NT2/D1 (cell line): ENCODE results near the gene ALKAL2.

Experiments used
- DNase-seq: peaks from one replicate; pipeline ENCODE4 v3.0.0-alpha.2; 2011; ENCODE audit warnings: low read depth, low spot score
- H3K27me3 ChIP-seq: 2 replicates; pipeline ENCODE4 v1.6.0; 2011; ENCODE audit warnings: mild to moderate bottlenecking; ENCODE audit not compliant: insufficient read length, insufficient read depth
- H3K36me3 ChIP-seq: 2 replicates; pipeline ENCODE4 v1.6.1; 2011; ENCODE audit warnings: mild to moderate bottlenecking, low read length, mixed read lengths; ENCODE audit not compliant: insufficient read depth, insufficient read length
- H3K4me1 ChIP-seq: 2 replicates; pipeline ENCODE4 v1.5.1; 2011; ENCODE audit not compliant: insufficient read depth, insufficient read length
- H3K4me3 ChIP-seq: 2 replicates; pipeline ENCODE4 v1.5.1; 2011; ENCODE audit warnings: low read depth; ENCODE audit not compliant: insufficient read length
- H3K9ac ChIP-seq: 2 replicates; pipeline ENCODE4 v1.6.0; 2011; ENCODE audit warnings: low read depth; ENCODE audit not compliant: insufficient read length
- H3K9me3 ChIP-seq: 2 replicates; pipeline ENCODE4 v1.5.1; 2011; ENCODE audit warnings: mild to moderate bottlenecking, low read length; ENCODE audit not compliant: insufficient read depth
- SUZ12 ChIP-seq: IDR thresholded peaks from 2 replicates; pipeline ENCODE4 v1.6.1; 2011; ENCODE audit not compliant: insufficient read length, insufficient read depth; ENCODE audit errors: extremely low read depth
- YY1 ChIP-seq: IDR thresholded peaks from 2 replicates; pipeline ENCODE4 v1.6.1; 2011; ENCODE audit not compliant: insufficient read length, insufficient read depth
- ZNF274 ChIP-seq: IDR thresholded peaks from 2 replicates; pipeline ENCODE4 v1.6.1; 2011; ENCODE audit warnings: mild to moderate bottlenecking, low read depth, low read length

ALKAL2 gene

DNA sequence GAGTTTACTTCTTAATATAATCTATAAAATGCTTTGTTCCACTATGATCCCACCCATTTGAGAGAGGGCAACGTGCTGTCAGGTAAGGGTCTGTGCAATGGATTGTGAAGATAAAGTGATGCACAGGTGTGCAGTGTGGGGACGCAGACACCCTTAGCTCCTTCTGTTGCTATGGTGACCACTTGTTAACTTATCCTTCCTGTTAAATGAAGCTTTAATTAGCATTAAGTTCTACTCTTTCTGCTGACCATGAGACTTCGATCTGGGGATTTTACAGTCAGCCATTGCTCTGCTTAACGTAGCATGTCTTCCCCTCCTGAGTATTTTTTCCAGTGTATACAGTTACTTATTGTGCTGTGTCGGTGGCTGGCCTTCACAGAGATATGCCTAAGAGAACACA, 23.1 kb upstream of the ALKAL2 start:
- no peak for DNase-seq

DNA sequence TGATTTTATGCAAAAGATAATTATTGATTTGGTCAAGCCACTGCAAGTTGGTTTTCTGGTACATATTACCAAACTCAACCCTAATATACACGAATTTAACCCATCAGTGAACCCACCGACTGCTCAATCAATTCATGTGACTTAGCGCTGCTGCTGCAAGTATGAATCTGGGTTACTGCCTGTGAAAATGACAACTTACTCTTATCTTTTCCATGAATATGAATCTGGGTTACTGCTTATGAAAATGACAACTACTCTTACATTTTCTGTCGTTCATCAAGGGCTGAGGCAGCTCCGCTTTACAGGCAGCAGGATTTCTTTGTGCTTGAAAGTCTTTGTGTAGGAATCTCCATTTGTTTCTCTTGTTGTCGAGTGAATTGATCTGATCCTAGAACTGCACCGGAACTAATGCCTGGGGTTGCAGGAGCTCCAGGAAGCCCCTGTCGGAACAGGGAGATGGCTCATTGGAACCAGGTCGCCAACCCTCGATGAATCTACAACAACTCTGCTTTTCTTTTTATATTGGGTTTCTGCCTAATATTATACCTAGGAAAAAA, 22.1 kb upstream of the ALKAL2 start:
- no peak overlapping the region for H3K9ac ChIP-seq
- H3K4me3 ChIP-seq: no peak overlapping the region
- TF ChIP-seq ZNF274 (no peak), SUZ12 (no peak), YY1 (no peak)
- no peak for DNase-seq
- H3K36me3 ChIP-seq: no peaks in the 10 kb centered on the region
- peaks cover 7% of the 10 kb centered on the region for H3K4me1 ChIP-seq
- no peaks in the 10 kb centered on the region for H3K27me3 ChIP-seq
- no peaks in the 10 kb centered on the region for H3K9me3 ChIP-seq

More for the DNA sequence above, 23.1 kb upstream of the ALKAL2 start:
- H3K27me3 ChIP-seq: peaks cover 2% of the 10 kb centered on the region
- no peak overlapping the region for H3K4me3 ChIP-seq
- H3K36me3 ChIP-seq: no peaks in the 10 kb centered on the region
- no peak for TF ChIP-seq YY1
- TF ChIP-seq SUZ12: no peak
- no peak for TF ChIP-seq ZNF274
- H3K9me3 ChIP-seq: no peaks in the 10 kb centered on the region
- peaks cover 7% of the 10 kb centered on the region for H3K4me1 ChIP-seq
- H3K9ac ChIP-seq: no peak overlapping the region

DNA sequence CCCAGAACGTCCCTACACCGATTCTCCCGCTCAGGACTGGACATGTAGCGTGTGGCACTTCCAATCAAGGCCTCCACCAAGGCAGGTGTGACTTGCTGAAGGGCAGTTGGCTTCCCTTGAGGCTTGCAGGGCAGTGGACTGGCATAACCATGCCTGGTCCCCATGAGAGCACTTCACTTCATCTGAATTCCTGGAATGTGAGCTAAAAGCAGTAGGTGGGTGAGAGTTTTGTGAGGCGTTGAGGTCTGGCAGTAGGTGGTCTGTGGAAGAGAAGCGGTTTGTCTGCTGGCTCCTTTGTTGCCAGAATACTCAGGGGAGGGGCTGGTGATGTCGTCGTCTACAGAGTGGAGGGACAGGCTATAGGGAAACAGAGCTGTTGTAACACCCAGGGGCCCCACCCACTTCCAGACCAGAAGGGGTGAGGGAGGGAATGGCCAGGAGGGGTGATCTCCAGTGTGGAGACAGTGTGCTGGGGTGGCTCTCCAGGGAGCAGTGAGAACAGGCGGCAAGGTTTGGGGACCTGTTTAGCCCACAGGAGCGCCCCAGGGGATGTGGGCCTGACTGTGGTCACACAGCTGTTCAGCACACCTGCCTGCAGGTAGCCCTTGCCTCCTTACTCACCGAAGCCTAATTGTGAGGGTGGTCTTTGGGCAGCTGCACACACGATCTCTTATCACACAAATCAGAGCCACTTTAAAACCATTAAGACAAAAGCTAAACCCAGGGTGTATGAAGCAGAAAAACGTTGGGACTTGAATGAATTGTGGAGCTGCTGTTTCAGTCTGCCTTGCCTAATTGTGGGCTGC, 21.5 kb upstream of the ALKAL2 start:
- no peaks in the 10 kb centered on the region for H3K36me3 ChIP-seq
- peaks cover 7% of the 10 kb centered on the region for H3K4me1 ChIP-seq
- no peaks in the 10 kb centered on the region for H3K9me3 ChIP-seq
- H3K9ac ChIP-seq: no peak overlapping the region
- TF ChIP-seq YY1 (no peak), SUZ12 (no peak), ZNF274 (no peak)
- no peaks in the 10 kb centered on the region for H3K27me3 ChIP-seq
- peak; percentile 73 for DNase-seq
- H3K4me3 ChIP-seq: no peak overlapping the region

DNA sequence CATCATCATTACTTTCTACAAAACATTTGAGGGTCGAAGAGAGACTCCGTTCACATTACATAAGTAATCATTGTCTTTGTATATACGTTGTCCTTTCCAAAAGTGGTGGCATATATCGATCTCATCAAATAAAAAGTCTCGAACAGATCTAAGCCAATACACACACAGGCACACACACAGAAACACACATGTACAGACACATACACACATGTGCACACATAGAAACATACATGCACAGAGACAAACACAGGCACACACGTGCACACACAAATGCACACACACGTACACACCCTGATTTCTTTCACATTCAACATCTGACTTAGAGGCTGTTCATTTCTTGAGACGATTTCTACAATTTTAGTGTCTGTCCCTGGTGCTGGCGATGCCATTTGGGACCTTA, 17.5 kb upstream of the ALKAL2 start:
- H3K4me3 ChIP-seq: no peak overlapping the region
- H3K9me3 ChIP-seq: no peaks in the 10 kb centered on the region
- no peak for DNase-seq
- TF ChIP-seq YY1 (no peak), ZNF274 (no peak), SUZ12 (no peak)
- no peaks in the 10 kb centered on the region for H3K27me3 ChIP-seq
- no peaks in the 10 kb centered on the region for H3K36me3 ChIP-seq
- peaks cover 7% of the 10 kb centered on the region for H3K4me1 ChIP-seq
- H3K9ac ChIP-seq: no peak overlapping the region

DNA sequence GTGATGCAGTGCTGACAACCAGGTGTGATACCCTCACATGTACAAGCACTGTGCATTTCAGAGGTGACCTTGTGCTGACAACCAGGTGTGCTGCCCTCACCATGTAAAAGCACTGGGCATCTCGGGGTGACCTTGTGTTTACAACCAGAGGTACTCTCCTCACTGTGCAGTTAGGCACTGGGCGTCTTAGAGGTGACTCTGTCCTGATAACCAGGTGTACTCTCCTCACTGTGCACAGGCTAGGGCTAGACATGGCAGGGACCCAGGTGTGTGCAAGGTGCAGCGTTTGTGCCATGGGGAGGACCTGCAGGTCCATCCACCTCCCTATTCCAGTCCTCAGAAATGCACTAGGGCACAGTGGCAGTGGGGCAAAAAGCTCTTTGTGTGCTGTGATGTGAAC, 8.5 kb upstream of the ALKAL2 start:
- no peak overlapping the region for H3K4me3 ChIP-seq
- H3K9me3 ChIP-seq: no peaks in the 10 kb centered on the region; the same call in 1 of the 2 replicates

DNA sequence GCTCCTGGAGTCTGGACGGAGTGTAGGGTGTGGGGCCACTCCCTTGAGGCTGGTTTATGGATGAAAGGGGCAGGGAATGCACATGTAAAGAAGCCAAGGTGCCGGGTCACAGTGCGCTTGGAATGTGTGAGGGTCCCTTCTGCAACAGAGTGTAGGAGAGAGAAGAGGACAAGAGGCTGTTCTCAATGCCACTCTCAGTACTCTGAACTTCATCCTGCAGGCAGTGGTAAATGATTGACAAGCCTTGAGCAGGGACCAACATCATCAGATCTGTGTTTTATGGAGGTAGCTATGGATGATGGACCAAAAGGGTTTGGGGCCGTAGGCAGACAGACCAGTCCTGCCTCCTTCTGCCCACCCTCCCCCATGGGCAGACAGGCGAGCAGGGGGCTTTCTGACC, 7.2 kb upstream of the ALKAL2 start:
- TF ChIP-seq ZNF274 (no peak), YY1 (no peak)

More for the DNA sequence above, 8.5 kb upstream of the ALKAL2 start:
- DNase-seq: no peak
- no peaks in the 10 kb centered on the region for H3K4me1 ChIP-seq
- TF ChIP-seq SUZ12 (no peak), ZNF274 (no peak), YY1 (no peak)
- H3K27me3 ChIP-seq: peaks cover 3% of the 10 kb centered on the region
- H3K9ac ChIP-seq: no peak overlapping the region
- no peaks in the 10 kb centered on the region for H3K36me3 ChIP-seq

DNA sequence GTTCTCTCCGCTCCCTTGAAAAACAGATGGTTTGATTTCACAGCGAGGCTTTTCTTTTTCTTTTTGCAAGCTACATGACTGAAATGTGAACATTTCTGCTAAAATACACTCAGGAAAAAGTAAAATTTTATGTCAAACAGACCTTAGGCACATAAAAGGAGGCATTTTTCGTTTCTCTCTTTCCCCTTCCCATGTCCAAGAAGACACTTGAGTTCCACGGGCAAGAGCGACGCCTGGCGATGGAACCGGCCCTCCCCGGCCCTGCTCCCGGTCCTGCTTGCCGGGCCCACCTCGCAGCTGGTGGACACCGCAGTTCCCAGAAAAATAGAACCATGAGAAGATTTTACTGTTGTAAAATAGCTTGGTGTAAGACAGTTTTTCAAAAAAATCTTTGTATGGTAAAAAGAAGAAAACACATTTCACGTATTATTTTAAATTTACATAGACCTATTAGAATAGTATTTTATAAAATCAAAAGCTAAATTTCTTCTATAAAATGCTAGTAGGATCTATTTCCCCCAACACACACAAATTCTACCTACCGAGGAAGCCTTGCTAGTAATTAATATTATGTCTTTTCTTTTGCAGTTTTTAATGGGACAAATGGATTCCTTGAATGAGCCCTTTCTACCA, 2.3 kb upstream of the ALKAL2 start:
- peak overlapping the region; percentile 32 for H3K4me3 ChIP-seq
- H3K4me1 ChIP-seq: no peaks in the 10 kb centered on the region
- no peaks in the 10 kb centered on the region for H3K36me3 ChIP-seq
- H3K9ac ChIP-seq: peak overlapping the region; percentile 32
- TF ChIP-seq YY1 (no peak), ZNF274 (no peak), SUZ12 (no peak)
- no peaks in the 10 kb centered on the region; the same call in 1 of the 2 replicates for H3K9me3 ChIP-seq
- DNase-seq: peak; percentile 75
- H3K27me3 ChIP-seq: peaks cover 48% of the 10 kb centered on the region

More for the DNA sequence above, 7.2 kb upstream of the ALKAL2 start:
- Histone ChIP-seq H3K36me3 (no peaks in the 10 kb centered on the region), H3K9ac (no peak overlapping the region), H3K9me3 (no peaks in the 10 kb centered on the region; the same call in 1 of the 2 replicates), H3K27me3 (peaks cover 14% of the 10 kb centered on the region), H3K4me1 (no peaks in the 10 kb centered on the region), H3K4me3 (no peak overlapping the region)
- DNase-seq: no peak
